Adipose tissue (tissue), 3 donors: Measurements from ENCODE around the gene HIC1. TPM values are rescaled to one million over a fixed set of nuclear protein-coding genes. Genes with fewer than 3 reads are reported as not detected.

Source experiments
- H3K27ac ChIP-seq: one replicate; pipeline ENCODE4 v1.5.1; 2013; ENCODE audit warnings: low read depth, low read length
- WGBS, 3 donors: extraction: QIAGEN DNeasy Blood & Tissue Kit; methylation state at CpG; one replicate each; pipeline ENCODE4 v1.1.7; 2013; 5-methylcytosine and 5-hydroxymethylcytosine counted together
- polyA plus RNA-seq, 3 donors: library from polyadenylated mRNA; stranded (reverse); fragments of 200-250 nt; gene quantifications; one replicate each; pipeline ENCODE4 v1.2.3, GENCODE V29; 2013
- donor health status: healthy with polysubstance abuse.
- donor health status: Bipolar disorder and iron deficiency.
- donor health status: healthy.

Gene HIC1
- polyA plus RNA-seq, 3 donors: 1.6 to 23.3 (median 19.7) TPM

GRCh38 chr17:2107050-2107449 is 52.1 kb downstream of the HIC1 start:
- WGBS, 3 donors: 81 to 94% (median 82%) methylated on average over 2 of the region's 2 CpGs
- no peak overlapping the region for H3K27ac ChIP-seq

DNA sequence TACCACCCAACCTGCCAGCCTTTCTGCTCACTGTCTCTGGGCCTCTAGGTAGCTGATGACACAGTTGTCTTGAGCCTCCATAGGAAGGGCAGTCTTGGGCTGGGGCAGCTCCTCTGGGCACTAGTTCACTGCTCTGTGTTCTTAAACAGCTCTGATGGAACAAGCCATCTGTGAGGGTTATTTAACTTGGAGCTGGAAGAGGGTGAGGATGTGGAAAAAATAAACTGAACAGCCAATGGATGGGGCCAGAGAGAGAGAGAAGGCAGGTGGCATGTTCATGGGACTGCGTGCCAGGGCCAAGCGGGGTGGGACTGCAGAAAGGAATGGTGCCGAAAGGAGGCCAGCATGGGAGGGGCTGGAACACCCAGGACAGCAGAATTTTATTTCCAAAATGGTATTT is 52.6 kb downstream of the HIC1 start:
- H3K27ac ChIP-seq: no peak overlapping the region
- WGBS, 3 donors: 67 to 92% (median 87%) methylated on average over 3 of the region's 3 CpGs

- H3K27ac ChIP-seq: no peak overlapping the region
- WGBS, 3 donors: 84 to 94% (median 88%) methylated on average over 8 of the region's 8 CpGs
Observed at GRCh38 chr17:2108170-2108569, 53.3 kb downstream of the HIC1 start.

- H3K27ac ChIP-seq: no peak overlapping the region
- WGBS, 3 donors: 91 to 95% (median 95%) methylated on average over 6 of the region's 6 CpGs
Observed at GRCh38 chr17:2110436-2110835, 55.5 kb downstream of the HIC1 start.

DNA sequence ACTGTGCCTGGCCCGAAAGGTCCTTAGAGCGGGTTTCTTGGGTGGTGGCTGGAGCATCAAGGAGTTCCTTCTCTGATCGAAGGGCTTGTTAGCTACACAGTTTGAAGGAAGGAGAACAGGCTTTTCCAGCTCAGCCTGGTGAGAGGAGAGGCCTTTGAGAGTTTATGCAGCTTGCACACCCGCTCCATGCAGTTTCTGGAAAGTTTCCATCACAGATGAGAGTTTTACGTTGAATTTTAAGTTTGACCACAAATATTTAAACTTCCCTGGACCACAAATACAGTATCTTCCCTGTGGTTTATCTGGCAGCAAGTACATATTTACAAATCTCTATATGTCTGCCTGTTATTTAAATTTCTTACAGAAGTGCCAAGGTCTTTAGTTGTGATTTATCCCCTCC is 56.8 kb downstream of the HIC1 start:
- no peak overlapping the region for H3K27ac ChIP-seq
- WGBS, 3 donors: 78 to 91% (median 85%) methylated on average over 5 of the region's 5 CpGs

Other genes with a start within 250 kb of the HIC1 start
- gene SMYD4, start 225.2 kb upstream of the HIC1 start, polyA plus RNA-seq: 10 to 100 TPM in 1 of 3 donors, 1 to 10 TPM in 2; 4.8 to 12.8 (median 8.3) TPM
- gene RPA1, start 225.1 kb upstream of the HIC1 start, polyA plus RNA-seq: 10 to 100 TPM; 17.1 to 25.8 (median 23.6) TPM
- gene RTN4RL1, start 29.8 kb upstream of the HIC1 start, polyA plus RNA-seq: 1 to 10 TPM; 1.6 to 8.7 (median 3.9) TPM
- 10 to 100 TPM; 15.4 to 34.0 (median 31.1) TPM for gene DPH1, start 24.9 kb upstream of the HIC1 start, polyA plus RNA-seq
- gene OVCA2, start 13.1 kb upstream of the HIC1 start, polyA plus RNA-seq: 10 to 100 TPM; 30.9 to 40.7 (median 38.7) TPM
- 10 to 100 TPM in 2 of 3 donors, 1 to 10 TPM in 1; 8.8 to 28.3 (median 18.7) TPM for gene SMG6, start 248.7 kb downstream of the HIC1 start, polyA plus RNA-seq
- gene SRR, start 248.8 kb downstream of the HIC1 start, polyA plus RNA-seq: 1 to 10 TPM; 3.7 to 6.6 (median 6.5) TPM